SU-DHL-6 (cell line): ENCODE measurements around the gene SPINT1.

Experiments
- CTCF ChIP-seq: fragments of 200-600 bp; sonication (generic); IDR thresholded peaks from one replicate; pipeline ENCODE4 v1.5.1; 2017; ENCODE audit warnings: antibody characterized with exemption, mild to moderate bottlenecking, low read length, moderate library complexity; ENCODE audit not compliant: insufficient read depth, poor library complexity, severe bottlenecking
- EZH2phosphoT487 ChIP-seq: fragments of 200-600 bp; sonication (generic), shearing (Covaris generic); conservative IDR thresholded peaks from 2 replicates; pipeline ENCODE4 v1.6.1; 2018; ENCODE audit warnings: mild to moderate bottlenecking, antibody characterized with exemption, low read length, moderate library complexity, mixed read lengths

- TF ChIP-seq CTCF (no peak), EZH2phosphoT487 (no peak)
These were observed 63.3 kb downstream of the SPINT1 start for GRCh38 chr15:40906991-40907802.
